Stomach (tissue), 4 donors: ENCODE measurements around the gene SMARCB1.
A peak's percentile ranks its signal among the peaks of the same experiment; 100 is the strongest.

Experiments
- POLR2A ChIP-seq, 4 donors: fragments of 450-650 bp; IDR thresholded peaks; one replicate each; pipeline ENCODE4 v1.6.1; 2016; ENCODE audit warnings: antibody characterized with exemption in 4 of 4, control low read depth in 2 of 4, mild to moderate bottlenecking in 1 of 4, moderate library complexity in 1 of 4
- POLR2AphosphoS5 ChIP-seq, 3 donors: sonication (generic); formaldehyde crosslinking; IDR thresholded peaks; one replicate each; pipeline ENCODE4 v1.6.1; 2016; ENCODE audit warnings: antibody characterized with exemption in 3 of 3
- TF ChIP-seq, protein P1 (sequence below), 7 experiments: fragments of 450-650 bp in 4 of 7; fragments of 200-600 bp in 3 of 7; sonication (generic) in 3 of 7; IDR thresholded peaks; one replicate each; pipeline ENCODE4 v1.5.1; 2016 to 2019; ENCODE audit warnings: antibody characterized with exemption in 7 of 7, control low read depth in 2 of 7, mild to moderate bottlenecking in 1 of 7

DNA sequence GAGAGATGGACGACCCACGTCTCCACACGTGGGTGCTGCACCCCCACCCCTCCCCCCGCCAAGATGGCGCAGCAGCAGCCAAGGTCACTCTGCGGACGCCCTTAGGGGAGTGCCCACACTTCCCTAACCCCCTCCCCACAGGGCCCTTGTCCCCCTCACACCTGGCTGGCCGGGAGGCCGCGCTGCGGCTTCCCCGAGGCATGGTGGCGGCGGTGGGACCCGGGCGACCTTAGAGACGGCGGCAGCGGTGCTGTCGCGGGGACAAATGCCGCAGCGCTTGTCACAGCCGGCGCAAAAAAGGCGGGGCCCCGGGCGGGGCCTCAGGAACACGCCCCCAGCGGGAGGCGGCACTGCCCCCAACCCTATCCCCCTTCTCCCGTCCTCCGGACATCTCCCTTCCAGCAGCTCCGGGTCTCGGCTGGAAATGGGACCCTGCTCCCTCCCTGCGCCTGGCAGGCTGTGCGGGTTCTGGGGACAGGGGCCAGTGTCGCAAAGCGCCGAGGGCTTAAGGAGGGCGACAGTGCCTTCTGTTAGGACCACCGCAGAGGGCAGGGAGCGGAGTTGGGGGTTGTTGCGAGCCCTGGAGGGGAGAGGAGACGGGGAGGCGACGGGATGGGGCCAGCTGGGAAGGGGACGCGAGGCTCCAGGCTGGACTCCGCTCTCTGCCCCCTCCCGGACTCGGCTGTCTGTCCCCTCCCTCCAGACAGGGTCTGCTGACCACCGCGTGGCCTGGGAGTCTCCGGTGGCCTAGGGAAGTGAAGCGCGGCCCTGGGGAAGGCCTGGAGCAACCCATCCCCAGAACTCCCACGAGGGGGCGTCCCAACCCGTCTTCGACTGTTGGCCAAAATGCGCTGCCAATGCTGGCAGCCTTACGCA lies 18.9 kb upstream of the SMARCB1 start, which contains the start of gene CHCHD10:
- TF ChIP-seq, protein P1, sequence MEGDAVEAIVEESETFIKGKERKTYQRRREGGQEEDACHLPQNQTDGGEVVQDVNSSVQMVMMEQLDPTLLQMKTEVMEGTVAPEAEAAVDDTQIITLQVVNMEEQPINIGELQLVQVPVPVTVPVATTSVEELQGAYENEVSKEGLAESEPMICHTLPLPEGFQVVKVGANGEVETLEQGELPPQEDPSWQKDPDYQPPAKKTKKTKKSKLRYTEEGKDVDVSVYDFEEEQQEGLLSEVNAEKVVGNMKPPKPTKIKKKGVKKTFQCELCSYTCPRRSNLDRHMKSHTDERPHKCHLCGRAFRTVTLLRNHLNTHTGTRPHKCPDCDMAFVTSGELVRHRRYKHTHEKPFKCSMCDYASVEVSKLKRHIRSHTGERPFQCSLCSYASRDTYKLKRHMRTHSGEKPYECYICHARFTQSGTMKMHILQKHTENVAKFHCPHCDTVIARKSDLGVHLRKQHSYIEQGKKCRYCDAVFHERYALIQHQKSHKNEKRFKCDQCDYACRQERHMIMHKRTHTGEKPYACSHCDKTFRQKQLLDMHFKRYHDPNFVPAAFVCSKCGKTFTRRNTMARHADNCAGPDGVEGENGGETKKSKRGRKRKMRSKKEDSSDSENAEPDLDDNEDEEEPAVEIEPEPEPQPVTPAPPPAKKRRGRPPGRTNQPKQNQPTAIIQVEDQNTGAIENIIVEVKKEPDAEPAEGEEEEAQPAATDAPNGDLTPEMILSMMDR (IDR thresholded peaks at IDR 0.05), result peak in 5 of 7 experiments; percentile 52 to 84 (median 71)
- TF ChIP-seq POLR2A (IDR thresholded peaks at IDR 0.05) (peak in 1 of 4 donors; percentile 47), POLR2AphosphoS5 (IDR thresholded peaks at IDR 0.05) (peak in 2 of 3 donors; percentile 65 to 85)
